ENCODE measurements around the gene MAP3K20.
"Not testable (repeated sequence)": the region's sequence is repeated elsewhere in the genome, so short reads cannot be mapped to it uniquely, and the experiment has no call there.

Gene MAP3K20

GRCh38 chr2:173075781-173076580 lies at the start of gene MAP3K20:
Gene MAP3K20 (plus strand): TSS chr2:173075846. CDS start chr2:173091032, 15,186 bp downstream.
- DNase-seq (ENCODE audit: low spot score): peak; percentile 83

GRCh38 chr2:173026479-173026878 lies 49.2 kb upstream of the MAP3K20 start:
- no peak for DNase-seq (ENCODE audit: low spot score)

- DNase-seq (ENCODE audit: low spot score): peak; percentile 67
These were observed 48.2 kb upstream of the MAP3K20 start for GRCh38 chr2:173027181-173028128.

- no peak for DNase-seq (ENCODE audit: low spot score)
These were observed 47.5 kb upstream of the MAP3K20 start for GRCh38 chr2:173028141-173028540.

- DNase-seq (ENCODE audit: low spot score): no peak
These were observed 47.0 kb upstream of the MAP3K20 start for GRCh38 chr2:173028671-173029070.

GRCh38 chr2:173030561-173031490 lies 44.8 kb upstream of the MAP3K20 start:
- DNase-seq (ENCODE audit: low spot score): no peak

GRCh38 chr2:173032032-173032431 lies 43.6 kb upstream of the MAP3K20 start:
- DNase-seq (ENCODE audit: low spot score): no peak

- no peak for DNase-seq (ENCODE audit: low spot score)
These were observed 42.6 kb upstream of the MAP3K20 start for GRCh38 chr2:173033084-173033483.

- no peak for DNase-seq (ENCODE audit: low spot score)
These were observed 41.5 kb upstream of the MAP3K20 start for GRCh38 chr2:173034143-173034542.

- DNase-seq (ENCODE audit: low spot score): no peak
These were observed 38.2 kb upstream of the MAP3K20 start for GRCh38 chr2:173037245-173038120.

- DNase-seq (ENCODE audit: low spot score): not testable (repeated sequence)
These were observed 37.4 kb upstream of the MAP3K20 start for GRCh38 chr2:173038257-173038656.

GRCh38 chr2:173040729-173041128 lies 34.9 kb upstream of the MAP3K20 start:
- no peak for DNase-seq (ENCODE audit: low spot score)

- DNase-seq (ENCODE audit: low spot score): no peak
These were observed 32.2 kb upstream of the MAP3K20 start for GRCh38 chr2:173043476-173043875.

- no peak for DNase-seq (ENCODE audit: low spot score)
These were observed 31.6 kb upstream of the MAP3K20 start for GRCh38 chr2:173043897-173044519.

- no peak for DNase-seq (ENCODE audit: low spot score)
These were observed 31.0 kb upstream of the MAP3K20 start for GRCh38 chr2:173044686-173045085.

- DNase-seq (ENCODE audit: low spot score): no peak
These were observed 30.5 kb upstream of the MAP3K20 start for GRCh38 chr2:173045181-173045580.

GRCh38 chr2:173048522-173048896 lies 27.1 kb upstream of the MAP3K20 start:
- DNase-seq (ENCODE audit: low spot score): no peak

- no peak for DNase-seq (ENCODE audit: low spot score)
These were observed 26.6 kb upstream of the MAP3K20 start for GRCh38 chr2:173048897-173049661.

- no peak for DNase-seq (ENCODE audit: low spot score)
These were observed 25.8 kb upstream of the MAP3K20 start for GRCh38 chr2:173049831-173050230.

GRCh38 chr2:173050684-173051083 lies 25.0 kb upstream of the MAP3K20 start:
- DNase-seq (ENCODE audit: low spot score): no peak
